GM18508 (cell line): Measurements from ENCODE around the gene NPLOC4.

Source experiments
- ATAC-seq: cut with Tn5 transposase; IDR thresholded peaks from one replicate; pipeline ENCODE4 v1.9.1; 2021; ENCODE audit warnings: moderate number of reproducible peaks; ENCODE audit not compliant: insufficient read depth, unreplicated experiment

NPLOC4 gene

GRCh38 chr17:81526662-81527571 is 110.0 kb downstream of the NPLOC4 start:
- ATAC-seq: no peak

GRCh38 chr17:81524865-81525159 is 112.1 kb downstream of the NPLOC4 start:
- no peak for ATAC-seq

GRCh38 chr17:81524039-81524864 is 112.7 kb downstream of the NPLOC4 start:
- no peak for ATAC-seq

GRCh38 chr17:81523402-81524038 is 113.4 kb downstream of the NPLOC4 start:
- ATAC-seq: no peak

- no peak for ATAC-seq
These were observed 114.2 kb downstream of the NPLOC4 start for GRCh38 chr17:81522491-81523401.

GRCh38 chr17:81520021-81520901 is 116.7 kb downstream of the NPLOC4 start:
- no peak for ATAC-seq

GRCh38 chr17:81519284-81520020 is 117.5 kb downstream of the NPLOC4 start:
- no peak for ATAC-seq

GRCh38 chr17:81518785-81519283 is 118.1 kb downstream of the NPLOC4 start:
- no peak for ATAC-seq

GRCh38 chr17:81518113-81518784 is 118.7 kb downstream of the NPLOC4 start:
- ATAC-seq: no peak

GRCh38 chr17:81517339-81518112 is 119.4 kb downstream of the NPLOC4 start:
- ATAC-seq: no peak

GRCh38 chr17:81517009-81517338 is 119.9 kb downstream of the NPLOC4 start:
- ATAC-seq: no peak

- ATAC-seq: no peak
These were observed 120.5 kb downstream of the NPLOC4 start for GRCh38 chr17:81516439-81516838.

GRCh38 chr17:81515530-81516041 is 121.3 kb downstream of the NPLOC4 start:
- ATAC-seq: no peak

GRCh38 chr17:81514739-81515529 is 122.0 kb downstream of the NPLOC4 start:
- ATAC-seq: no peak

- ATAC-seq: no peak
These were observed 122.5 kb downstream of the NPLOC4 start for GRCh38 chr17:81514489-81514738.

GRCh38 chr17:81513753-81514488 is 123.0 kb downstream of the NPLOC4 start:
- ATAC-seq: no peak
